GM12874 (cell line): ENCODE data around the gene GALNT9.

Experiments
- CTCF ChIP-seq: IDR thresholded peaks from 2 replicates; pipeline ENCODE4 v1.5.1; 2011; ENCODE audit warnings: low read depth, mild to moderate bottlenecking, control low read depth, low read length, moderate library complexity; ENCODE audit not compliant: insufficient read depth

Gene GALNT9

GRCh38 chr12:132180648-132181546 lies 148.5 kb downstream of the GALNT9 start:
- no peak for TF ChIP-seq CTCF

GRCh38 chr12:132179431-132180362 lies 149.7 kb downstream of the GALNT9 start:
- no peak for TF ChIP-seq CTCF

- TF ChIP-seq CTCF, result no peak
Measured at GRCh38 chr12:132178801-132179401, 150.5 kb downstream of the GALNT9 start.

- no peak for TF ChIP-seq CTCF
Measured at GRCh38 chr12:132178316-132178715, 151.1 kb downstream of the GALNT9 start.

GRCh38 chr12:132176920-132177551 lies 152.4 kb downstream of the GALNT9 start:
- TF ChIP-seq CTCF, result no peak

GRCh38 chr12:132176385-132176919 lies 152.9 kb downstream of the GALNT9 start:
- TF ChIP-seq CTCF, result no peak
